HepG2 (cell line): ENCODE data around the gene ABI3BP.

Experiments used
- CTCF ChIP-seq: sonication (generic); formaldehyde crosslinking; IDR thresholded peaks from 2 replicates; pipeline ENCODE4 v1.5.0; 2020; ENCODE audit warnings: mild to moderate bottlenecking, missing genetic modification reagents, moderate library complexity
- EHMT2 ChIP-seq: fragments of 200-600 bp; sonication (generic); IDR thresholded peaks from 2 replicates; pipeline ENCODE4 v1.7.0; 2017; ENCODE audit warnings: antibody characterized with exemption, low read depth, low read length, borderline replicate concordance
- EP300 ChIP-seq, 3 experiments: sonication (generic) in 1 of 3; formaldehyde crosslinking in 1 of 3; IDR thresholded peaks; 2 replicates each; pipeline versions ENCODE4 v1.5.1 to v1.6.1; 2011 to 2020; ENCODE audit warnings: low read depth in 2 of 3, low read length in 2 of 3, borderline replicate concordance in 1 of 3, improper control_type of control experiment in 1 of 3, mild to moderate bottlenecking in 1 of 3, missing genetic modification reagents in 1 of 3, moderate library complexity in 1 of 3
- SMC3 ChIP-seq: IDR thresholded peaks from 2 replicates; pipeline ENCODE4 v1.6.1; 2011; ENCODE audit warnings: low read length, improper control_type of control experiment
- SP2 ChIP-seq: sonication (generic); formaldehyde crosslinking; IDR thresholded peaks from 2 replicates; pipeline ENCODE4 v1.5.1; 2020; ENCODE audit warnings: mild to moderate bottlenecking, missing genetic modification reagents
- TCF12 ChIP-seq, 2 experiments: fragments of 450-650 bp in 1 of 2; sonication (generic) in 1 of 2; formaldehyde crosslinking in 1 of 2; IDR thresholded peaks; 2 replicates each; pipeline versions ENCODE4 v1.6.1 to v1.8.0; 2017 to 2022; ENCODE audit warnings: antibody characterized with exemption in 1 of 2, mild to moderate bottlenecking in 1 of 2, missing genetic modification reagents in 1 of 2, moderate library complexity in 1 of 2
- TCF7L2 ChIP-seq: IDR thresholded peaks from 2 replicates; pipeline ENCODE4 v1.6.1; 2011; ENCODE audit warnings: mild to moderate bottlenecking, low read depth, low read length, moderate library complexity
- ZNF230 ChIP-seq: sonication (generic); formaldehyde crosslinking; IDR thresholded peaks from 2 replicates; pipeline ENCODE4 v1.4.0; 2020; ENCODE audit warnings: mild to moderate bottlenecking, missing genetic modification reagents
- ZNF264 ChIP-seq: sonication (generic); formaldehyde crosslinking; IDR thresholded peaks from 2 replicates; pipeline ENCODE4 v1.4.0; 2020; ENCODE audit warnings: missing genetic modification reagents
- TF ChIP-seq, protein P1 (sequence below): IDR thresholded peaks from 2 replicates; pipeline ENCODE4 v1.6.1; 2012; ENCODE audit warnings: inconsistent platforms
- TF ChIP-seq, protein P2 (sequence below): sonication (generic); formaldehyde crosslinking; IDR thresholded peaks from 2 replicates; pipeline ENCODE4 v1.4.0; 2020; ENCODE audit warnings: low read depth, mild to moderate bottlenecking, missing genetic modification reagents
- TF ChIP-seq, protein P3 (sequence below), 2 experiments: fragments of 450-650 bp in 1 of 2; sonication (generic) in 1 of 2; formaldehyde crosslinking in 1 of 2; IDR thresholded peaks; 2 replicates each; pipeline versions ENCODE4 v1.6.1 to v1.8.0; 2016 to 2022; ENCODE audit warnings: antibody characterized with exemption in 1 of 2, mild to moderate bottlenecking in 1 of 2, missing genetic modification reagents in 1 of 2
- TF ChIP-seq, protein P4 (sequence below), 2 experiments: sonication (generic) in 1 of 2; formaldehyde crosslinking in 1 of 2; IDR thresholded peaks; 2 replicates each; pipeline versions ENCODE4 v1.5.1 to v1.6.1; 2011 to 2020; ENCODE audit warnings: borderline replicate concordance in 1 of 2, low read depth in 1 of 2, low read length in 1 of 2, mild to moderate bottlenecking in 1 of 2, missing genetic modification reagents in 1 of 2, moderate library complexity in 1 of 2
- TF ChIP-seq, protein P5 (sequence below): IDR thresholded peaks from 2 replicates; pipeline ENCODE4 v1.6.1; 2016; ENCODE audit warnings: missing compliant biosample characterization, missing genetic modification reagents, borderline replicate concordance

GRCh38 chr3:100852840-100853239 is 140.4 kb downstream of the ABI3BP start:
- TF ChIP-seq EHMT2 (no peak), SP2 (CRISPR knock-in tag) (no peak), TCF12 (IDR thresholded peaks at IDR 0.05) (no peak), TCF12 (CRISPR knock-in tag; IDR thresholded peaks at IDR 0.05) (no peak), EP300 (IDR thresholded peaks at IDR 0.05; ENCODE audit: low read depth in 2 of 2, low read length in 2 of 2) (no peak), EP300 (CRISPR knock-in tag; IDR thresholded peaks at IDR 0.05; ENCODE audit: borderline replicate concordance) (no peak), CTCF (CRISPR knock-in tag) (no peak), SMC3 (no peak), TCF7L2 (no peak), ZNF264 (CRISPR knock-in tag) (no peak), ZNF230 (no peak)
- TF ChIP-seq, protein P1, sequence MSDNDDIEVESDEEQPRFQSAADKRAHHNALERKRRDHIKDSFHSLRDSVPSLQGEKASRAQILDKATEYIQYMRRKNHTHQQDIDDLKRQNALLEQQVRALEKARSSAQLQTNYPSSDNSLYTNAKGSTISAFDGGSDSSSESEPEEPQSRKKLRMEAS, result no peak
- TF ChIP-seq, protein P2, sequence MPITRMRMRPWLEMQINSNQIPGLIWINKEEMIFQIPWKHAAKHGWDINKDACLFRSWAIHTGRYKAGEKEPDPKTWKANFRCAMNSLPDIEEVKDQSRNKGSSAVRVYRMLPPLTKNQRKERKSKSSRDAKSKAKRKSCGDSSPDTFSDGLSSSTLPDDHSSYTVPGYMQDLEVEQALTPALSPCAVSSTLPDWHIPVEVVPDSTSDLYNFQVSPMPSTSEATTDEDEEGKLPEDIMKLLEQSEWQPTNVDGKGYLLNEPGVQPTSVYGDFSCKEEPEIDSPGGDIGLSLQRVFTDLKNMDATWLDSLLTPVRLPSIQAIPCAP (CRISPR knock-in tag), result no peak
- TF ChIP-seq, protein P3, sequence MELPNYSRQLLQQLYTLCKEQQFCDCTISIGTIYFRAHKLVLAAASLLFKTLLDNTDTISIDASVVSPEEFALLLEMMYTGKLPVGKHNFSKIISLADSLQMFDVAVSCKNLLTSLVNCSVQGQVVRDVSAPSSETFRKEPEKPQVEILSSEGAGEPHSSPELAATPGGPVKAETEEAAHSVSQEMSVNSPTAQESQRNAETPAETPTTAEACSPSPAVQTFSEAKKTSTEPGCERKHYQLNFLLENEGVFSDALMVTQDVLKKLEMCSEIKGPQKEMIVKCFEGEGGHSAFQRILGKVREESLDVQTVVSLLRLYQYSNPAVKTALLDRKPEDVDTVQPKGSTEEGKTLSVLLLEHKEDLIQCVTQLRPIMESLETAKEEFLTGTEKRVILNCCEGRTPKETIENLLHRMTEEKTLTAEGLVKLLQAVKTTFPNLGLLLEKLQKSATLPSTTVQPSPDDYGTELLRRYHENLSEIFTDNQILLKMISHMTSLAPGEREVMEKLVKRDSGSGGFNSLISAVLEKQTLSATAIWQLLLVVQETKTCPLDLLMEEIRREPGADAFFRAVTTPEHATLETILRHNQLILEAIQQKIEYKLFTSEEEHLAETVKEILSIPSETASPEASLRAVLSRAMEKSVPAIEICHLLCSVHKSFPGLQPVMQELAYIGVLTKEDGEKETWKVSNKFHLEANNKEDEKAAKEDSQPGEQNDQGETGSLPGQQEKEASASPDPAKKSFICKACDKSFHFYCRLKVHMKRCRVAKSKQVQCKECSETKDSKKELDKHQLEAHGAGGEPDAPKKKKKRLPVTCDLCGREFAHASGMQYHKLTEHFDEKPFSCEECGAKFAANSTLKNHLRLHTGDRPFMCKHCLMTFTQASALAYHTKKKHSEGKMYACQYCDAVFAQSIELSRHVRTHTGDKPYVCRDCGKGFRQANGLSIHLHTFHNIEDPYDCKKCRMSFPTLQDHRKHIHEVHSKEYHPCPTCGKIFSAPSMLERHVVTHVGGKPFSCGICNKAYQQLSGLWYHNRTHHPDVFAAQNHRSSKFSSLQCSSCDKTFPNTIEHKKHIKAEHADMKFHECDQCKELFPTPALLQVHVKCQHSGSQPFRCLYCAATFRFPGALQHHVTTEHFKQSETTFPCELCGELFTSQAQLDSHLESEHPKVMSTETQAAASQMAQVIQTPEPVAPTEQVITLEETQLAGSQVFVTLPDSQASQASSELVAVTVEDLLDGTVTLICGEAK (IDR thresholded peaks at IDR 0.05), result no peak
- TF ChIP-seq, protein P3 (CRISPR knock-in tag; IDR thresholded peaks at IDR 0.05), result no peak
- TF ChIP-seq, protein P4, sequence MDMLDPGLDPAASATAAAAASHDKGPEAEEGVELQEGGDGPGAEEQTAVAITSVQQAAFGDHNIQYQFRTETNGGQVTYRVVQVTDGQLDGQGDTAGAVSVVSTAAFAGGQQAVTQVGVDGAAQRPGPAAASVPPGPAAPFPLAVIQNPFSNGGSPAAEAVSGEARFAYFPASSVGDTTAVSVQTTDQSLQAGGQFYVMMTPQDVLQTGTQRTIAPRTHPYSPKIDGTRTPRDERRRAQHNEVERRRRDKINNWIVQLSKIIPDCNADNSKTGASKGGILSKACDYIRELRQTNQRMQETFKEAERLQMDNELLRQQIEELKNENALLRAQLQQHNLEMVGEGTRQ (IDR thresholded peaks at IDR 0.05; ENCODE audit: low read depth, low read length), result no peak
- TF ChIP-seq, protein P4 (CRISPR knock-in tag; IDR thresholded peaks at IDR 0.05; ENCODE audit: borderline replicate concordance), result no peak
- TF ChIP-seq, protein P5, sequence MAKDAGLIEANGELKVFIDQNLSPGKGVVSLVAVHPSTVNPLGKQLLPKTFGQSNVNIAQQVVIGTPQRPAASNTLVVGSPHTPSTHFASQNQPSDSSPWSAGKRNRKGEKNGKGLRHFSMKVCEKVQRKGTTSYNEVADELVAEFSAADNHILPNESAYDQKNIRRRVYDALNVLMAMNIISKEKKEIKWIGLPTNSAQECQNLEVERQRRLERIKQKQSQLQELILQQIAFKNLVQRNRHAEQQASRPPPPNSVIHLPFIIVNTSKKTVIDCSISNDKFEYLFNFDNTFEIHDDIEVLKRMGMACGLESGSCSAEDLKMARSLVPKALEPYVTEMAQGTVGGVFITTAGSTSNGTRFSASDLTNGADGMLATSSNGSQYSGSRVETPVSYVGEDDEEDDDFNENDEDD (CRISPR knock-in tag), result no peak
